SW480 (cell line): Measurements from ENCODE around the gene KRT72.
"Not testable (repeated sequence)": the region's sequence is repeated elsewhere in the genome, so short reads cannot be mapped to it uniquely, and the experiment has no call there.

Experiments
- DNase-seq: peaks from one replicate; pipeline ENCODE4 v3.0.0-alpha.2; 2016; ENCODE audit warnings: low spot score

KRT72 gene

GRCh38 chr12:52606581-52607218 lies 5.4 kb upstream of the KRT72 start:
- no peak for DNase-seq

DNA sequence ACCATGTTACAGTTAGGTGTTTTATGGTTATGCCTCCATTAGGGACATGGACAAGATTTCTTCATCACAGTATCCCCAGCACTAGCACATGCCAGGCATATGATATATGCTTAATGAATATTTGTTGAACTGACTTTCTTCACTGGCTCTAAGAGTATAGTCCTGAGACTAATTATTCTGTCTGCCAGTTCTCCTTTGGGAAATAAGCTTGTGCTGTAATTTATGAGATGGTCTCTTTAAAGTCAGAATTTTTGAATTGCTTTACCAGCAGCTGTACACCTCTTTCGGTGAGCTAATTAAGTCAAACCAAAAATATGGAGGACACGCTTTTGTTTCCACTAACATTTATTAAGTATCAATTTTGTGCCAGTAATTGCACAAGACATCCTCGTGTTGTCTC lies 4.8 kb upstream of the KRT72 start:
- no peak for DNase-seq

DNA sequence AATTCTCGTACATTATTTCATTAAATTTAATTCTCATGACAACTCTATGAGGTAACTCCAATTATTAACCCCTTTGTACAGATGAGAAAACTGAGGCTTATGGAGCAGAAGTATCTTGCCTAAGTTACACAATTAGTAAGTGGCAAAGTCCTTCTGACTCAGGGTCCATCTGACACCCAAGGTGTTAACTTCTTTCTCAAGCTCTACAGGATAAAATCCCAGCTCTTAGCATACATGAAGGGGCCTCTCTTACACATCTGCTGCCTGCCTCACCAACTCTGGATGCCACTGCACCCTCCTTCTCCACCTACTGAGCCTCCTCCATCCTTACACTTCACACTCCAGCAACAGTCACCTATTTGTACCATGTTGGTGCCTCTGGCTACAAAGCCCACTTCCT lies 4.3 kb upstream of the KRT72 start:
- DNase-seq: no peak

- DNase-seq: peak; percentile 33
These were observed 3.6 kb upstream of the KRT72 start for GRCh38 chr12:52604859-52605258.

GRCh38 chr12:52603314-52603713 lies 2.1 kb upstream of the KRT72 start:
- peak; percentile 93 for DNase-seq

DNA sequence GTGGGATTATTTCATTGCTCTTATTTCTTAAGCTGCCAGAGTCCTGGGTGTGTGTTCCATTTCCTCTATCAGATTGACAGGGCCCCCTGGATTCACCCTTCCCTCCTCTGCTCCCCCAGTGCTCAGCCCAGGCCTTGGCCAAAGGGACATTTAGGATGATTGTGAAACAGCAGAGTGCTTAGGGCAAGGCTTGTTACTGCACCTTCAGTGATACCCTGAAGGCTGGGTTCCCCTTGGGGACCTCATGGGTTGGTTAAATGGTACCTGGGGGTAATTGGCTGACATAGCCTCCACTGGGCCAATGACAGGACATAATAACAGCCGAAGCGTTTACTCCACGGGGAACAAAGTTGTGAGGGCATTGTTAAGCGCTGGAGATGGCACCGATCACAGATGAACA lies 1.3 kb upstream of the KRT72 start:
- no peak for DNase-seq

DNA sequence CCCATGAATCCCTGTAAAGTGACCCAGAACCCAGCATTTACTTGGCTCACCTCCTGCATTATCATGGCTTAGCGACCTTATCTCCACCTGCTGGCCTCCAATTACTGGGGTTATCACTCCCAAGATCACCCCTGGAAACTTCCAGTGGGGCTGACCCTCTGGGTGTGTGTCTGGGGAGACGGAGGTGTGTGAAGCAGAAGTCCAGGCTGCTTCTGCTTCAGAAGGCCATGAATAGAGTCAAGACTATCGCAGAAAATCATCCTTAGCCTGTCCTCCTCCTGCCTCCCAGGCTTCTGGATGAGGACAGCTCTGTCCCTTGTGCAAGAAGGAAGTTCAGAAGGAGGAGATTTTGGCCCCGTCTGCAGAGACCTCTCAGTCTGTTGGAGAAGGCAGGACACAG lies 408 bp upstream of the KRT72 start:
- no peak for DNase-seq

DNA sequence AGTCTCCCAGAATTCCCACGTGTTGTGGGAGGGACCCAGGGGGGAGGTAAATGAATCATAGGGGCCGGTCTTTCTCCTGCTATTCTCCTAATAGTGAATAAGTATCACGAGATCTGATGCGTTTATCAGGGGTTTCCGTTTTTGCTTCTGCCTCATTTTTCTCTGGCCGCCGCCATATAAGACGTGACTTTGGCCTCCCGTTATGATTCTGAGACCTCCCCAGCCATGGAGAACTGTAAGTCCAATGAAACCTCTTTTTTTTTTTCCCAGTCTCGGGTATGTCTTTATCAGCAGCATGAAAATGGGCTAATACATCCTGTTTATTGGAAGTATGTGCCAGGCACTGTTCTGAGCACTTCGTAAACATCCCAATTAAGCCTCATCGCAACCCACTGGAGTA lies 788 bp downstream of the KRT72 start:
- DNase-seq: no peak

GRCh38 chr12:52600071-52600470 lies 1.2 kb downstream of the KRT72 start:
- no peak for DNase-seq

DNA sequence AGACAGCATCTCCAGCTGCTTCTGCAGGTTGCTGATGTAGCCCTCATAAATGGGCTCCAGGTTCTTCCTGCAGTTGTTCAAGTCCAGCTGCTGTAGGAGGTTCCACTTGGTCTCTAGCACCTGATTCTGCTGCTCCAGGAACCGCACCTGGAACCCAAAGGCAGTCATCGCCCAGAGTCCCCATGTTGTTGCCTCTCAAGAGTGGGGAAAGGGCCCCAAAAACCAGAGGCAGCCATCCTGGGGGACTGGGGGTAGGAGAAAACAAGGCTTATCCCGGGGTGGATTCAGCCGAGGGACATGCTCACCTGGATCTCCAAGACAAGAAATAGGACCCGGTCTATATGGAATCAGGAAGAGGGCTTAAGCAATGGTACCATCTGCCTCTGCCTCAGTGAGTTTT lies 2.3 kb downstream of the KRT72 start:
- DNase-seq: no peak

GRCh38 chr12:52594237-52594636 lies 7.0 kb downstream of the KRT72 start:
- not testable (repeated sequence) for DNase-seq

DNA sequence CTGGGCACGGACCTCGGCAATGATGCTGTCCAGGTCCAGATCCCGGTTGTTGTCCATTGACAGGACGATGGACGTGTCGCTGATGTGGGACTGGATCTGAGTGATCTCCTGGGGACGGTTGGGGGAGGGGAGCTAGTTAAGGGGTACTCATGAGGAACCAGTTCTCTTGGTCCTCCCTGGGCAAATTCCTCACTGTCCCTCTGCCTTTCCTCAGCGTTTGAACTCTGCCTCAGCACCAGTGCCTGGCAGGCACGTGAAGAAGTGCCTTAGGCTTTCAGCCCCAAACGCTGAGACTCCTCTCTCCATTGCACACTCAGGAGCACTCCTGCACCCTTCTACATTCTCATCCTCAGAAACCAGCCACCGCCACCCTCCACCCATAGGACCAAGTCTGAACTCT lies 9.7 kb downstream of the KRT72 start:
- DNase-seq: no peak

DNA sequence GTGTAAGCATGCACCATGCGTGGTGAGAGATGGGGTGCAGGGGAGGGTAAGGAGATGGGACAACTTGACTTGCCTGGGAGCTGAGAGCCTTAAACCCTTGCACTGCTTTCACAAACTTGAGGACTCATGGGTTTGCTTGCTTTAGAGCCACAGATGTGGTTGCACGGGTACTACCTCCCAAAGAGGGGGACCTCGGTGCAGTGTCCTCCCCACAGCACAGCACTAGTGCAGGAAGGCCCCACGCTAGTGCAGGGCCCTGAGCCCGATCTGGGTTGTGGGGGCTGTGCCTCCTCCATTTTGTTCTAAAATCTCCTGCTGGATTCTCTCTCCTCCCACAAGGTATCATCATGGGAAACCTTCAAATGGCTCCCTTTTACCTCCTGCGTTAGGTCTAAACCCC lies 11.2 kb downstream of the KRT72 start:
- DNase-seq: no peak

GRCh38 chr12:52587563-52587962 lies 13.7 kb downstream of the KRT72 start:
- DNase-seq: no peak

DNA sequence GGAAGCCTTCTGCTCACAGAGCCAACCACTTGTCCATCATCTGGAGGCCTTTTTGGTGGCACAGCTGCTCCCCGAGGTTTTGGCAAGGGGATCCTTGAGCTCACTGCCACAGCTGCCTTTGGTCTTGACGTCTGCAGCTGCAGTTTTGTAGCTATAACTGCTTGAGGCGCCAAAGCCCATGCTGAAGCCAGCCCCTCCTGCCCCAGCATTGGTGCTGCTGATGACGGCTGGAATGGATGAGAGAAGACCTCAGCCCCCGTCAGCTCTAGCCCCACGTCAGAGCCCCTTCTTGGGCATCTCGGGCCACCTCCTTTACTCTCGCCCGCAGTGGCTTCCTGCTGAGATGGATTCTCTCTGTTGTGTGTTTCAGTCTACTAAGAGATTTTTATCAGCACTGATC lies 15.3 kb downstream of the KRT72 start:
- no peak for DNase-seq

GRCh38 chr12:52585066-52585465 lies 16.2 kb downstream of the KRT72 start:
- no peak for DNase-seq

DNA sequence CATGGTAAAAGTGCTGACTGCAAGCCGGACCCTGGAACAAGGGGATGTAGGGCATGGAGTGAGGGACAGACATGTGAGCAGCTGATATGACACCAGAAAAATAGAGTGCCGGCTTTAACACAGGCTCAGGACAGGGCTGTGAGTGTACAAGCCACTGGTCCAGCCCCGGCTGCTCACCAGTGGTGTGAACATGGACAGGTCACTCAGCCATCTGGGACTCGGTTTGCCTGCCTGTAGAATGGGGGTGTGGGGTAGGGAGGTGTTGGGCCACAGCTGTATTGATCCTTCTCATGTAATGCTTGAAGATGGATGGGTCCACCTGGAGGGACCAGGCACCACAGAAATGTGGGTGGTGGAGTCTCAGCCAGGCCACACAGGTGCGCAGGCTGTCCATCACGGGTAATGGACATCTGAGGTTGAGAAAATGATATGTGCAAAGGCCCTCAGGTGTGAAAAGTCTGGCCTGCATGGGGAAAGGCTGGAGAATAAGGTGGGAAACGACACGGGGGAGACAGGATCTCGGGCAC lies 17.0 kb downstream of the KRT72 start:
- DNase-seq: no peak

DNA sequence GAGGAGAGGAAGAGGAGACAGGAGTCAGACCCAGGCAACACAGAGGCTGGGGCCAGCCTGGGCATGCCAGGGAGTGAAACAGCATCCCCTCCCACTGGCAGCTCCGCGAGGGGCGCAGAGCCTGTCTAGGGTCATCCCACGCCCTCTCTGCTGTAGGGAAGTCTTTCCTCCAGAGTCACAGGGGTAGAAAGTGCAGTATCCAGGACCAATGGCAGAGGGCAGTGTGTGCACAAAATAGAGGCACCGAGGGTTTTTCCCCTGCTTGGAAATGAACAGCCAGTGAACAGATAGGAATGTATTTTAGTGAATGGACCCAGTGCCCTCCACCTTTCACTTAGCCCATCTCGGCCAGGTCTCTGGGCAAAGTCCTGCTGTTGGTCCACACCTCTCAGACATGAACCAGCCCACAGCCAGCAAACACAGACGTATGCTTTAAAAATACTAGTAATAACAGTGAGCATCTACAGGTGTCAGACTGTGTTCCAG lies 18.2 kb downstream of the KRT72 start:
- DNase-seq: peak; percentile 91

DNA sequence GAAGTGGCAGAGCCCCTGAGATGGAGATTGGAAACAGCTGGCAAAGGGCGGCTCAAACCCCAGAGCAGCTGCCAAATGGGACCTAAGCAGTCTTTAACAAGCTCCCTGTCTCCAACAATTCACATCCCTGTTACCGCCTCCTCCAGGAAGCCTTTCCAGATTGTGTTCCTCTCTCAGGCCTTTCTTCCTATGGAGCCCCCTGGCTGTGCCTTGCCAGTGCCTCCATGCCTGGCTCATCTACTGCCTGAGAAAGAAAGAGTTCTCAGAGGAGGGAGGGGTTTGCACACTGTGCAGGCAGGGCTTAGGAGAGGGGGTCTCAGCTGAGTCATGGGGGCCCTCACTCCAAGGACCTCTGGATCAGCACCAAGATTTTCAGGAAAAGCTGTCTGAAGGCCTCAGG lies 18.8 kb downstream of the KRT72 start:
- DNase-seq: no peak

DNA sequence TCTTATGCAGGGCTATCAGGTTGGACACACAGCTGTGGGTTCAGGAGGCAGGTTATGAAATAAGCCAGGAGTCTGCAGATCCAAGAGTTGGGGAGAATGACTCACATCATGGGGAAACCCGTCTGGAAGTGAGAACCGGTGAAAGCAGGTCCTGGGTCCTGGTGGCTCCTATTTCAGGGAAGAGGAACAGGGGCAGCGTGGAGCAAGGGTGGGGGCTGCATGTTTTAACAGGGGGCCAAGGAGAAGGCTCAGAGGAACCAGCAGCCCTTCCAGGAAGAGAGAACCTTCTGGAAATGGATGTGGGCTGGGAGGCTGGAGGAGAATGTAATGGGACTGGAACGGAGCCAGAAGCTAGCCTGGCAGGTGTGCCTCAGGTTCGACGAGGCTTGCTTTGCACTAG lies 19.8 kb downstream of the KRT72 start:
- DNase-seq: peak; percentile 84

DNA sequence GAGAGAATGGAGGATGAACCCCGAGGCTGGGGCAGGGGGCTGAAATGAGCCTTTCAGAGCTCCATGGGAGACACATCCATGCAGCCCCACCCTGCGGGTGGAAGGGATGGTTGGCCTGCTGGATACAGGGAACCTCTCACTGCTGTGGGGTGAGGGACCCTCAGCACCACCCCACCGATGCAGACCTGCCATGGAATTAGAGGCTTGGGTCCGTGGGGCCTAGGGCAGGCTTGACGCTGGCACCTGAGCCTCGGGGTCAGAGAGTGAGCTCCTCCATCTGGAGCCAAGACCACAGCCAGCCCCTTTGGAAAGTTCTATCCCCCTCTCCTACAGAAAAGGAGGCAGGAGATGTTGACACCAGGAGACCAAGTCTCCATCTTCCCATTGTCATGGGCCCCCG lies 20.2 kb downstream of the KRT72 start:
- no peak for DNase-seq

- peak; percentile 95 for DNase-seq
These were observed 20.8 kb downstream of the KRT72 start for GRCh38 chr12:52580496-52580895.

DNA sequence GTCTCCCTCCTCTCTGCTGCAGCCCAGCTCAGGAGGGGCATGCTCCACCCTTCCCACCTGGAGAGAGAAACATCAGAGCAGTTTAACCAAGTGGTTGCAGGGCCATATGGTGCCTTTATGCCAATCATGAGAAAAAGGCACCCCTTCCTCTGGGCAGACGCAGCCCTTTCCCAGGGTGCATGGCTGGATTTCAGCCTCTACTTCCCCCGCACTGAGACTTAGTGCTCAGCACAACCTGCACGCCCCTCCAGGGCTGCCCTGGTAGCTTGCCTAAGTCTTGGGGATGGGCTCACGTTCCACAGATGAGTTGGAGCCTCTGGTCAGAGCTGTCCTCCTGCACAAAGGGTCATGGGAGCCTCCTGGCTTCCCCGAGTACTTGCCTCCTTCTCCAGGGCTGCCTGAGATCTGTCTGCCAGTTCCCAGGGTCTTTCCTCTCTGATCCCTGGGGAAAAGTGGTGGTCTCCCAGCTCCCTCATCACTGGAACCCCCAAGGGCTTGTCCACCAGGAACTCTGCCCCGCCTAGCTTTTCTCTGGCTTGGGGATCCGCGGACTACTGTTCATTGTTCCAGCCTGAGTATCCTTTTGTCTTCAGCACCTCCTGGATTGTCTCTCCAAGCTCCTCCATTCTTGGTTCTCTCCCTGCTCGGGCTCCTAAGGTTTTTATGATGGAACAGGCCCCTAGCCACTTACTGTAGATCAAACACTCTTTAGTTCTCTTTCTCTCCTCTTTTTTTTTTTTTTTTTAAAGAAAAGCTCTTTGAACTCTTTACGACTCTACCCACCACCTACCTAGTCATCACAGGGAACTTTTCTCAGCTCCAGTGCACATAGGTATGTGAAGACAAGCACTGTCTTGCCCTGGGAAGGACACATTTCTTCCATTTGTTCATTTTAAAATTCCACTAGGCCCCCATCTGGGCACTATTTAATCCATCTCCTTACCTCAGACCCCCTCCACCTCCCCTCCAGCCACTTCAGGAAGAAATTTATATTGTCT lies 21.5 kb downstream of the KRT72 start:
- DNase-seq: peak; percentile 93
